HG03575 (cell line): ENCODE data around the gene PEX12.
"Not testable (repeated sequence)": the region's sequence is repeated elsewhere in the genome, so short reads cannot be mapped to it uniquely, and the experiment has no call there.

Source experiments
- ATAC-seq: cut with Tn5 transposase; IDR thresholded peaks from one replicate; pipeline ENCODE4 v1.9.1; 2021; ENCODE audit not compliant: unreplicated experiment, insufficient number of reproducible peaks, low FRiP score; ENCODE audit errors: extremely low read depth

PEX12 gene

GRCh38 chr17:35578197-35578928, at the start of gene PEX12:
Gene PEX12 (minus strand): TSS chr17:35578571. CDS start chr17:35578021, 550 bp downstream.
- no peak for ATAC-seq

- ATAC-seq = no peak
Observed at GRCh38 chr17:35627417-35627816, 49.0 kb upstream of the PEX12 start.

- no peak for ATAC-seq
Observed at GRCh38 chr17:35621768-35622167, 43.4 kb upstream of the PEX12 start.

- no peak for ATAC-seq
Observed at GRCh38 chr17:35618628-35619027, 40.3 kb upstream of the PEX12 start.

GRCh38 chr17:35617505-35617904, 39.1 kb upstream of the PEX12 start:
- ATAC-seq = no peak

GRCh38 chr17:35616536-35616935, 38.2 kb upstream of the PEX12 start:
- no peak for ATAC-seq

- no peak for ATAC-seq
Observed at GRCh38 chr17:35614810-35615209, 36.4 kb upstream of the PEX12 start.

- no peak for ATAC-seq
Observed at GRCh38 chr17:35612924-35613521, 34.7 kb upstream of the PEX12 start.

- ATAC-seq = not testable (repeated sequence)
Observed at GRCh38 chr17:35610746-35611145, 32.4 kb upstream of the PEX12 start.

GRCh38 chr17:35609831-35610230, 31.5 kb upstream of the PEX12 start:
- ATAC-seq = no peak

GRCh38 chr17:35607239-35607847, 29.0 kb upstream of the PEX12 start:
- ATAC-seq = no peak

GRCh38 chr17:35605678-35606077, 27.3 kb upstream of the PEX12 start:
- ATAC-seq = no peak

- ATAC-seq = no peak
Observed at GRCh38 chr17:35603674-35604073, 25.3 kb upstream of the PEX12 start.

- no peak for ATAC-seq
Observed at GRCh38 chr17:35597604-35598003, 19.2 kb upstream of the PEX12 start.

- no peak for ATAC-seq
Observed at GRCh38 chr17:35596530-35597233, 18.3 kb upstream of the PEX12 start.

GRCh38 chr17:35596072-35596471, 17.7 kb upstream of the PEX12 start:
- no peak for ATAC-seq

- no peak for ATAC-seq
Observed at GRCh38 chr17:35588196-35588920, 10.0 kb upstream of the PEX12 start.

GRCh38 chr17:35587074-35587961, 8.9 kb upstream of the PEX12 start, which contains the start of gene AP2B1:
Gene AP2B1 (plus strand): TSS chr17:35587322. CDS start chr17:35594031, 6,709 bp downstream.
- peak; percentile 67 for ATAC-seq
